WERI-Rb-1 (cell line): ENCODE data around the gene ZNF280A.
A peak's percentile ranks its signal among the peaks of the same experiment; 100 is the strongest.

Experiments
- DNase-seq: peaks from one replicate; pipeline ENCODE4 v3.0.0-alpha.2; 2020
- H3K27ac ChIP-seq: fragments of 250-450 bp; sonication (Bioruptor Pico); 2 replicates; pipeline ENCODE4 v1.5.1; 2020; ENCODE audit warnings: mild to moderate bottlenecking, moderate library complexity
- H3K27me3 ChIP-seq: fragments of 250-450 bp; sonication (Bioruptor Pico); 2 replicates; pipeline ENCODE4 v1.5.1; 2021; ENCODE audit warnings: mild to moderate bottlenecking, low read depth, moderate library complexity; ENCODE audit not compliant: insufficient read depth, severe bottlenecking
- H3K36me3 ChIP-seq: fragments of 250-450 bp; sonication (Bioruptor Pico); 2 replicates; pipeline ENCODE4 v1.5.1; 2020; ENCODE audit warnings: mild to moderate bottlenecking, moderate library complexity
- H3K4me3 ChIP-seq: 2 replicates; pipeline ENCODE4 v1.5.1; 2011; ENCODE audit warnings: low read depth, mild to moderate bottlenecking, control low read depth, low read length
- H3K9me3 ChIP-seq: fragments of 250-450 bp; sonication (Bioruptor Pico); 2 replicates; pipeline ENCODE4 v1.5.1; 2021; ENCODE audit warnings: mild to moderate bottlenecking, moderate library complexity; ENCODE audit not compliant: severe bottlenecking
- TF ChIP-seq, protein P1 (sequence below): IDR thresholded peaks from 2 replicates; pipeline ENCODE4 v1.5.1; 2011; ENCODE audit warnings: low read depth, mild to moderate bottlenecking, control low read depth, inconsistent platforms, low read length

ZNF280A gene

DNA sequence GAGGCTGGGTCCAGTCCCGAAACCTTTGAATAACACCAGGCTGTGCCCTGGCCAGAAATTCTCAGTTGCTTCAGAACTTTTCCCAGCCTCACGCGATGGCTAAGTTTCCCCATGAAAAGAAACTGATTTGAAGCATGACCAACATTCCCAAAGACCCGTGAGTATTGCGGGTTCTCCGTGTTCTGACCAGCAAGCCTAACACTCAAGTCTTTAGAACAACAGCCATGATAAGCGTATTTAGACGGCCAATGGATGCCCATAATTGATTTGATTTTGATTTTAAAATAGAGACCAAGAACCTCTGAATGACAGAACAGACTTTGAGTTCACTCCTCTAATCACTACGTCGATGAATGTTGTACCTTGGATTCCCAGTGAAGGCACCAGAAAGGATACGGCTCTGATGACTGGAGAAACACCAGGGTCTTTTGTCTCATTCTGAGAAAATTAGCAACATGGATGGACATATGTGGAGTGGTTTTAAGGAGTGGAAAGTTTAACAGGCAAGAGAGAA lies 55.5 kb downstream of the ZNF280A start:
- H3K4me3 ChIP-seq: no peak overlapping the region
- TF ChIP-seq, protein P1, sequence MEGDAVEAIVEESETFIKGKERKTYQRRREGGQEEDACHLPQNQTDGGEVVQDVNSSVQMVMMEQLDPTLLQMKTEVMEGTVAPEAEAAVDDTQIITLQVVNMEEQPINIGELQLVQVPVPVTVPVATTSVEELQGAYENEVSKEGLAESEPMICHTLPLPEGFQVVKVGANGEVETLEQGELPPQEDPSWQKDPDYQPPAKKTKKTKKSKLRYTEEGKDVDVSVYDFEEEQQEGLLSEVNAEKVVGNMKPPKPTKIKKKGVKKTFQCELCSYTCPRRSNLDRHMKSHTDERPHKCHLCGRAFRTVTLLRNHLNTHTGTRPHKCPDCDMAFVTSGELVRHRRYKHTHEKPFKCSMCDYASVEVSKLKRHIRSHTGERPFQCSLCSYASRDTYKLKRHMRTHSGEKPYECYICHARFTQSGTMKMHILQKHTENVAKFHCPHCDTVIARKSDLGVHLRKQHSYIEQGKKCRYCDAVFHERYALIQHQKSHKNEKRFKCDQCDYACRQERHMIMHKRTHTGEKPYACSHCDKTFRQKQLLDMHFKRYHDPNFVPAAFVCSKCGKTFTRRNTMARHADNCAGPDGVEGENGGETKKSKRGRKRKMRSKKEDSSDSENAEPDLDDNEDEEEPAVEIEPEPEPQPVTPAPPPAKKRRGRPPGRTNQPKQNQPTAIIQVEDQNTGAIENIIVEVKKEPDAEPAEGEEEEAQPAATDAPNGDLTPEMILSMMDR: no peak
- no peaks in the 10 kb centered on the region for H3K27me3 ChIP-seq
- H3K9me3 ChIP-seq: peaks cover 17% of the 10 kb centered on the region
- H3K36me3 ChIP-seq: no peaks in the 10 kb centered on the region
- no peak overlapping the region for H3K27ac ChIP-seq
- DNase-seq: no peak

DNA sequence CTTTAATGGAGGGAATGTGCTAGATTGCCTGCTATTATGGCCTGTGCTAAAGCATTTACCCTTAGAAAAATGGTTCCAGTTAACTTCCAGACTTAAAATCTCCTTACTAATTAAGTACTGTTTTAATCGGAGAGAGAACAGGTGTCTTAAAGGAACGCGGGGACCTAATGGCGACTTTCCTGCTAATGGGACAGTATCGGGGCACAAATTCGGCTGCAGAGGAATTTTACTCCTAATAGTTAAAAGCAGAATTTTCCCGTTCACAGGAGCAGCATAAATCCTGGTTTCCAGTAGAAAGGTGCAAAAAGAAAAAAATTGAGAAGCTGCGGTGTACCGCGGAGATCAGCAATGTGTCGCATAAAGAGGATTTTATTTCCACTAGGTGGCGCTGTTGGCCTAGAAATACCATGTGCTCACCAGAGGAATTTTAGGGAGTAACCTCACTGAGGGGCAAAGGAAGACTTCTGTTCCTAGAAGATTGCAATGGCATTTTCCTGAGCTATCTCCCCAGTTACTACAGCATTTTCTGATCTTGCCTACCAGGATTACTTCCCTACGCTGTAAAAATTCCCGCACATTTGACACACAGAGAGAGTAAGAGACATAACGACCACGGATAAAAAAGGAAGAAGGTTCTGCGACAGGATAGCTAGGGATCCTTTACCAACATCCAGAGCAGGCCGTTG lies 56.1 kb downstream of the ZNF280A start:
- Histone ChIP-seq H3K9me3 (peaks cover 17% of the 10 kb centered on the region), H3K36me3 (no peaks in the 10 kb centered on the region), H3K27me3 (no peaks in the 10 kb centered on the region), H3K27ac (no peak overlapping the region), H3K4me3 (peak overlapping the region; percentile 31)
- peak; percentile 63 for DNase-seq
- TF ChIP-seq, protein P1: peak; percentile 53
